NCI-H2029 treated with DMSO at 0.1 percent for 48 hours (cell line): ENCODE measurements around the gene TMEM37.
A peak's percentile ranks its signal among the peaks of the same experiment; 100 is the strongest.

Experiments
- DNase-seq: peaks from one replicate; lab custom pipeline; 2025; lab: John Stamatoyannopoulos, UW

Gene TMEM37

GRCh38 chr2:119478188-119478977, 46.7 kb downstream of the TMEM37 start:
- no peak for DNase-seq

- no peak for DNase-seq
Observed at GRCh38 chr2:119478978-119479295, 47.3 kb downstream of the TMEM37 start.

- DNase-seq = no peak
Observed at GRCh38 chr2:119480184-119480583, 48.5 kb downstream of the TMEM37 start.

GRCh38 chr2:119480718-119481142, 49.1 kb downstream of the TMEM37 start:
- no peak for DNase-seq

- peak; percentile 44 for DNase-seq
Observed at GRCh38 chr2:119481501-119482455, 50.1 kb downstream of the TMEM37 start.

GRCh38 chr2:119482481-119483394, 51.1 kb downstream of the TMEM37 start:
- no peak for DNase-seq

- DNase-seq = no peak
Observed at GRCh38 chr2:119483395-119483753, 51.7 kb downstream of the TMEM37 start.

- no peak for DNase-seq
Observed at GRCh38 chr2:119483896-119484718, 52.5 kb downstream of the TMEM37 start.

GRCh38 chr2:119484834-119485233, 53.2 kb downstream of the TMEM37 start:
- no peak for DNase-seq

GRCh38 chr2:119485336-119486110, 53.9 kb downstream of the TMEM37 start:
- DNase-seq = no peak

- DNase-seq = no peak
Observed at GRCh38 chr2:119486196-119486827, 54.7 kb downstream of the TMEM37 start.

- no peak for DNase-seq
Observed at GRCh38 chr2:119486886-119487285, 55.2 kb downstream of the TMEM37 start.

GRCh38 chr2:119487434-119488244, 56.0 kb downstream of the TMEM37 start:
- no peak for DNase-seq
